SK-N-SH treated with all-trans-retinoic acid at 6 μM for 48 hours (cell line): Measurements from ENCODE around the gene PCDHGB2.

Experiments
- ATAC-seq: fragments of 200-7000 bp; cut with Tn5 transposase; 3 replicates; pipeline ENCODE4 v1.9.1; 2020; ENCODE audit warnings: mild to moderate bottlenecking, moderate library complexity
- ARNTL ChIP-seq: fragments of 450-650 bp; formaldehyde crosslinking; IDR thresholded peaks from 2 replicates; pipeline ENCODE4 v1.5.0; 2020; ENCODE audit warnings: low read depth, mild to moderate bottlenecking, moderate library complexity, borderline replicate concordance
- BACH2 ChIP-seq: fragments of 250-450 bp; sonication (Bioruptor Pico); IDR thresholded peaks from 2 replicates; pipeline ENCODE4 v1.9.0; 2021; ENCODE audit warnings: mild to moderate bottlenecking, borderline replicate concordance
- CREB5 ChIP-seq: fragments of 250-450 bp; sonication (Bioruptor Pico); IDR thresholded peaks from 2 replicates; pipeline ENCODE4 v1.5.1; 2020; ENCODE audit warnings: low read depth, mild to moderate bottlenecking, moderate library complexity
- CSRNP3 ChIP-seq: fragments of 250-450 bp; sonication (Bioruptor Pico); IDR thresholded peaks from 2 replicates; pipeline ENCODE4 v1.5.1; 2021; ENCODE audit warnings: mild to moderate bottlenecking, moderate library complexity
- ESRRG ChIP-seq: fragments of 250-450 bp; sonication (Bioruptor Pico); IDR thresholded peaks from 2 replicates; pipeline ENCODE4 v1.6.1; 2021; ENCODE audit warnings: mild to moderate bottlenecking
- GLIS3 ChIP-seq: fragments of 250-450 bp; sonication (Bioruptor Pico); IDR thresholded peaks from 2 replicates; pipeline ENCODE4 v1.5.0; 2020; ENCODE audit warnings: mild to moderate bottlenecking, moderate library complexity
- ISL1 ChIP-seq: fragments of 250-450 bp; sonication (Bioruptor Pico); IDR thresholded peaks from 2 replicates; pipeline ENCODE4 v2.1.2; 2022; ENCODE audit warnings: mild to moderate bottlenecking, moderate library complexity
- OSR1 ChIP-seq: fragments of 250-450 bp; sonication (Bioruptor Pico); IDR thresholded peaks from 2 replicates; pipeline ENCODE4 v1.8.0; 2022; ENCODE audit warnings: moderate library complexity, mild to moderate bottlenecking, inconsistent platforms
- POU6F1 ChIP-seq: fragments of 250-450 bp; sonication (Bioruptor Pico); IDR thresholded peaks from 2 replicates; pipeline ENCODE4 v1.8.0; 2021; ENCODE audit warnings: low read depth, mild to moderate bottlenecking, moderate library complexity, borderline replicate concordance
- PPARA ChIP-seq: fragments of 250-450 bp; sonication (Bioruptor Pico); IDR thresholded peaks from 2 replicates; pipeline ENCODE4 v1.5.0; 2020; ENCODE audit warnings: mild to moderate bottlenecking, borderline replicate concordance
- RARB ChIP-seq: fragments of 250-450 bp; sonication (Bioruptor Pico); IDR thresholded peaks from 2 replicates; pipeline ENCODE4 v1.8.0; 2021; ENCODE audit warnings: mild to moderate bottlenecking, moderate library complexity
- SNAI2 ChIP-seq: fragments of 250-450 bp; sonication (Bioruptor Pico); IDR thresholded peaks from 2 replicates; pipeline ENCODE4 v1.5.0; 2020; ENCODE audit warnings: mild to moderate bottlenecking, moderate library complexity
- TCF4 ChIP-seq: fragments of 250-450 bp; sonication (Bioruptor Pico); IDR thresholded peaks from 2 replicates; pipeline ENCODE4 v1.8.0; 2021; ENCODE audit warnings: mild to moderate bottlenecking, moderate library complexity, borderline replicate concordance
- TOX ChIP-seq: fragments of 250-450 bp; sonication (Bioruptor Pico); IDR thresholded peaks from 2 replicates; pipeline ENCODE4 v1.8.0; 2021; ENCODE audit warnings: mild to moderate bottlenecking, moderate library complexity, borderline replicate concordance
- TSHZ2 ChIP-seq: fragments of 250-450 bp; sonication (Bioruptor Pico); IDR thresholded peaks from 2 replicates; pipeline ENCODE4 v1.5.0; 2020; ENCODE audit warnings: mild to moderate bottlenecking, moderate library complexity
- ZC3H10 ChIP-seq: fragments of 250-450 bp; sonication (Bioruptor Pico); IDR thresholded peaks from 2 replicates; pipeline ENCODE4 v1.5.1; 2021; ENCODE audit warnings: mild to moderate bottlenecking, moderate library complexity
- ZFP30 ChIP-seq: fragments of 450-650 bp; formaldehyde crosslinking; IDR thresholded peaks from 2 replicates; pipeline ENCODE4 v1.5.0; 2022; ENCODE audit warnings: mild to moderate bottlenecking, moderate library complexity
- ZNF70 ChIP-seq: fragments of 450-650 bp; formaldehyde crosslinking; IDR thresholded peaks from 2 replicates; pipeline ENCODE4 v1.5.0; 2020; ENCODE audit warnings: mild to moderate bottlenecking, moderate library complexity
- ZNF8 ChIP-seq: fragments of 450-650 bp; formaldehyde crosslinking; IDR thresholded peaks from 2 replicates; pipeline ENCODE4 v1.5.0; 2020; ENCODE audit warnings: mild to moderate bottlenecking, moderate library complexity

Gene PCDHGB2

GRCh38 chr5:141371572-141372475 is 12.0 kb downstream of the PCDHGB2 start (continued):
- TF ChIP-seq TSHZ2 (CRISPR knock-in tag) (no peak), TOX (CRISPR knock-in tag) (no peak), TCF4 (CRISPR knock-in tag) (no peak)

GRCh38 chr5:141373673-141374317 is 14.0 kb downstream of the PCDHGB2 start, which contains the start of gene PCDHGA6:
Gene PCDHGA6 (plus strand): TSS chr5:141373891. CDS start chr5:141374084, 193 bp downstream.
- no peak for ATAC-seq
- TF ChIP-seq TOX (CRISPR knock-in tag) = no peak
- no peak for TF ChIP-seq CREB5
- no peak for TF ChIP-seq RARB (CRISPR knock-in tag)
- no peak for TF ChIP-seq ARNTL
- TF ChIP-seq ZNF8 = no peak
- TF ChIP-seq GLIS3 (CRISPR knock-in tag) = no peak
- TF ChIP-seq SNAI2 = no peak
- no peak for TF ChIP-seq PPARA (CRISPR knock-in tag)
- no peak for TF ChIP-seq POU6F1 (CRISPR knock-in tag)
- no peak for TF ChIP-seq TCF4 (CRISPR knock-in tag)
- TF ChIP-seq OSR1 (CRISPR knock-in tag) = no peak
- no peak for TF ChIP-seq ESRRG
- TF ChIP-seq CSRNP3 (CRISPR knock-in tag) = no peak

- no peak for ATAC-seq
- TF ChIP-seq PPARA (CRISPR knock-in tag) (no peak), ISL1 (CRISPR knock-in tag) (no peak), TSHZ2 (CRISPR knock-in tag) (no peak), GLIS3 (CRISPR knock-in tag) (no peak), OSR1 (CRISPR knock-in tag) (no peak), ZNF70 (CRISPR knock-in tag) (no peak), SNAI2 (no peak), RARB (CRISPR knock-in tag) (no peak), CREB5 (no peak), CSRNP3 (CRISPR knock-in tag) (no peak), POU6F1 (CRISPR knock-in tag) (no peak), TCF4 (CRISPR knock-in tag) (no peak), ZNF8 (no peak), BACH2 (CRISPR knock-in tag) (no peak), ZFP30 (CRISPR knock-in tag) (no peak), TOX (CRISPR knock-in tag) (no peak), ZC3H10 (CRISPR knock-in tag) (no peak)
Measured at GRCh38 chr5:141374627-141375026, 14.8 kb downstream of the PCDHGB2 start.
